GM23248 (cell line): ENCODE results near the gene MPZL1.

Source experiments
- EZH2 ChIP-seq: fragments of 200-600 bp; sonication (generic); IDR thresholded peaks from 2 replicates; pipeline ENCODE4 v1.6.1; 2018; ENCODE audit warnings: antibody characterized with exemption, mild to moderate bottlenecking; ENCODE audit not compliant: insufficient read depth, poor library complexity, severe bottlenecking
- EZH2phosphoT487 ChIP-seq: fragments of 200-600 bp; sonication (generic); IDR thresholded peaks from 2 replicates; pipeline ENCODE4 v1.6.1; 2018; ENCODE audit warnings: antibody characterized with exemption, moderate library complexity, mild to moderate bottlenecking, low read depth; ENCODE audit not compliant: insufficient read depth

DNA sequence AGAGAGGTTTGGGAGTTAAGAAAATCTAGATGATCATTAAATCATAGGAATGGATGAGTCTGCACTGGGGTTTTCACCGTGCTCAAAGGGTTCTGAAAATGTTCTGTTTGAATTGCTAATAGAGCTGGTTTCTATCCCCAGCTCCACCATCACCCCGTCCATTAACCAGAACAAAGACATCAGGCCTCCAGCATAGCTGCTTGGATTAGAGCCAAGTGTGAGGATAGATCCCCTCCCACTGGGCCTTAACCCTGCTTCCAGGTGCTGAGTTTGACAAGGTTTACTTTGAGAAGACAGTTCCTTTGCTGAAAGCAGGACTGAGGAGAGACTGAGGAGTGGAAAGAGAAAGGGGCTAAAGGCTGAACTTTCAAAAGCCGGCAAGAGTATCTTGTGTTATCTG, 48.3 kb downstream of the MPZL1 start:
- no peak for TF ChIP-seq EZH2
- no peak for TF ChIP-seq EZH2phosphoT487
